BJ (cell line): ENCODE measurements around the gene UBE2F. TPM values are rescaled to one million over a fixed set of nuclear protein-coding genes. Genes with fewer than 3 reads are reported as not detected.

Experiments used
- CTCF ChIA-PET: fragments of 350-600 bp; formaldehyde crosslinking; extraction: SDS; loops from one replicate; lab custom pipeline; 2021; ENCODE audit warnings: antibody characterized with exemption, inconsistent platforms; lab: Yijun Ruan, JAX
- POLR2A ChIA-PET: fragments of 300-600 bp; sonication (Branson Sonifier 250); formaldehyde crosslinking; extraction: SDS; loops from one replicate; lab custom pipeline; 2021; ENCODE audit warnings: antibody characterized with exemption; lab: Charles Lee
- DNase-seq: peaks from one replicate; pipeline ENCODE4 v3.0.0-alpha.2; 2011; ENCODE audit warnings: low read depth
- H3K27me3 ChIP-seq: 2 replicates; pipeline ENCODE4 v1.6.0; 2011; ENCODE audit warnings: low read length; ENCODE audit not compliant: control insufficient read depth, insufficient read depth
- H3K36me3 ChIP-seq: 2 replicates; pipeline ENCODE4 v1.5.1; 2011; ENCODE audit warnings: low read length; ENCODE audit not compliant: control insufficient read depth, insufficient read depth
- H3K4me3 ChIP-seq: 2 replicates; pipeline ENCODE4 v1.5.1; 2011; ENCODE audit warnings: low read depth, mild to moderate bottlenecking, control low read depth, low read length
- polyA plus RNA-seq: library from polyadenylated mRNA; depleted of rRNA; stranded (reverse); fragments of >200 nt; gene quantifications from 2 replicates; pipeline ENCODE4 v1.2.3, GENCODE V29; 2011
- TF ChIP-seq, protein P1 (sequence below): IDR thresholded peaks from 2 replicates; pipeline ENCODE4 v1.5.1; 2011; ENCODE audit warnings: low read depth, mild to moderate bottlenecking, control low read depth, inconsistent platforms, low read length, moderate library complexity; ENCODE audit not compliant: insufficient read depth

The UBE2F gene
- polyA plus RNA-seq, 1 experiment = 47.9 TPM

DNA sequence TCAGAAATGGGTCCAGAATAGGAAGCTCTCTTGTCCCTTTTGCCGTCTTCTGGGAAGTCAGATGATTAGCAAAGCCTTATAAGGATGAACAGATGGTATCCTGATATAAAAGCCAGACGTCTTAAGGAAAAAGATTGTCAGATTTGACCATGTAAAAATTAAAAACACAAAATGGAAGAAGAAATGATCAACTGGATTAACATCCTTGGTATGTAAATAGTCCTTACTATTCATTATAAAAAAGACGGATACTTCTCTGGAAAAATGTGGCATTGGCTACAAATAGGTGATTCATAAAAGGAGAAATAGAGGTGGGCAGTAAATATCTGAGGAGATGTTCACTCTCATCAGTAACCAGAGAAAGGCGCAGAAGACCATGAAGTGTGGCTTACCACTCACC lies 60.2 kb downstream of the UBE2F start:
- Histone ChIP-seq H3K4me3 (no peak overlapping the region), H3K27me3 (no peaks in the 10 kb centered on the region), H3K36me3 (peaks cover 10% of the 10 kb centered on the region)
- no peak for DNase-seq
- ChIA-PET CTCF (no interaction called here), POLR2A (no interaction called here)
- TF ChIP-seq, protein P1, sequence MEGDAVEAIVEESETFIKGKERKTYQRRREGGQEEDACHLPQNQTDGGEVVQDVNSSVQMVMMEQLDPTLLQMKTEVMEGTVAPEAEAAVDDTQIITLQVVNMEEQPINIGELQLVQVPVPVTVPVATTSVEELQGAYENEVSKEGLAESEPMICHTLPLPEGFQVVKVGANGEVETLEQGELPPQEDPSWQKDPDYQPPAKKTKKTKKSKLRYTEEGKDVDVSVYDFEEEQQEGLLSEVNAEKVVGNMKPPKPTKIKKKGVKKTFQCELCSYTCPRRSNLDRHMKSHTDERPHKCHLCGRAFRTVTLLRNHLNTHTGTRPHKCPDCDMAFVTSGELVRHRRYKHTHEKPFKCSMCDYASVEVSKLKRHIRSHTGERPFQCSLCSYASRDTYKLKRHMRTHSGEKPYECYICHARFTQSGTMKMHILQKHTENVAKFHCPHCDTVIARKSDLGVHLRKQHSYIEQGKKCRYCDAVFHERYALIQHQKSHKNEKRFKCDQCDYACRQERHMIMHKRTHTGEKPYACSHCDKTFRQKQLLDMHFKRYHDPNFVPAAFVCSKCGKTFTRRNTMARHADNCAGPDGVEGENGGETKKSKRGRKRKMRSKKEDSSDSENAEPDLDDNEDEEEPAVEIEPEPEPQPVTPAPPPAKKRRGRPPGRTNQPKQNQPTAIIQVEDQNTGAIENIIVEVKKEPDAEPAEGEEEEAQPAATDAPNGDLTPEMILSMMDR = no peak

DNA sequence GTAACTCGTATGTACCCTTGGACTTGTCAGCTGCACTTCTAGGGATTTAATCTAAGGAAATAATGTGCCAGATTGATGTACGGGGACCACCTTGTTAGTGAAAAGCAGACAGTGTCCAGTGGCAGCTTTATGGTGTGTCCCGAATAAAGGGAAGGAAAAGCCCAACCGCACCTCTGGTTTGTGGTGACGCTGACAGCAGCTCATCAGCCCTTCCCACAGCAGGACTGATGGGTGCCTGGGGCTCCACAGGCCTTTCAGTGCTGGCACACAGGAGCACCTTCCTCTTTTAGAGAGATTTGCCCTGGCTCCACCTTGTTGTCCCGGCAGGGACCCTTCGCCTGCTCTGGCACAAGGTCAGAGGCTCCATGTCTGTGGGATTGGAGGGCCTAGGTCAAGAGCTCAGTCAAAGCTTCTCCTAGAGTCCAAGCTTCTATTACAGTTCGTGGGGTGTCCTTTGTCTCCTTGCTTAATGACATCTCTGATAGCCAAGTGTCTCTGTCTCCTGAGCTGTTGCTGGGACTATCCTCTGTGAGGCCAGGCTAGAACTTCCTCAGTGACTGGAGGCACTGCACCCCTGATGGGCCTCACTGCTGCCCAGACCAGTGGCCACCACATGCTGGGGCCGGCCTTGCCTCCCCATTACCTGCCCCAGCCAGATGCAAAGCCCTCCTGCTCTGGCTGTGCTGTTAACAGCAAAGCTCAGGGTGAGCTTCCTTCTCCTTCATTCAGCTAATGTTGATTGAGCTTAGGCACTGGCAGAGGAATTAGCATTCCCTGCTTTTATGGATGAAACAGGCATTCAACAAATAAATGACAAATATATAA lies 61.0 kb downstream of the UBE2F start:
- Histone ChIP-seq H3K36me3 (peaks cover 10% of the 10 kb centered on the region), H3K4me3 (no peak overlapping the region), H3K27me3 (no peaks in the 10 kb centered on the region)
- ChIA-PET CTCF (no interaction called here), POLR2A (no interaction called here)
- DNase-seq = no peak
- TF ChIP-seq, protein P1 = no peak

DNA sequence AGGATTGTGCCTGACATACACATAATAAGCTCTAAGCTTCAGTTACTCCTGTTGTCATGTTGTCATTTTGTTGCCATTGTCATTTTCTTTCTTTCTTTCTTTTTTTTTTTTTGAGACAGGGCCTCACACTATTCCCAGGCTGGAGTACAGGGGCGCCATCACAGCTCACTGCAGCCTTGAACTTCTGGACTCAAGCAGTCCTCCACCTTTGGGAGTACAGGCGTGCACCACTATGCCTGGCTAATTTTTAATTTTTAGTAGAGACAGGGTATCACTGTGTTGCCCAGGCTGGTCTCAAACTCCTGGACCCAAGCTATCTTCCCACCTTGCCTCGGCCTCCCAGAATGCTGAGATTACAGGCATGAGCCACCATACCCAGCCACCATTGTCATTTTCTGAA lies 63.0 kb downstream of the UBE2F start:
- peaks cover 12% of the 10 kb centered on the region for H3K36me3 ChIP-seq
- no peak overlapping the region for H3K4me3 ChIP-seq
- ChIA-PET CTCF (no interaction called here), POLR2A (no interaction called here)
- TF ChIP-seq, protein P1 = no peak
- no peak for DNase-seq
- no peaks in the 10 kb centered on the region for H3K27me3 ChIP-seq

DNA sequence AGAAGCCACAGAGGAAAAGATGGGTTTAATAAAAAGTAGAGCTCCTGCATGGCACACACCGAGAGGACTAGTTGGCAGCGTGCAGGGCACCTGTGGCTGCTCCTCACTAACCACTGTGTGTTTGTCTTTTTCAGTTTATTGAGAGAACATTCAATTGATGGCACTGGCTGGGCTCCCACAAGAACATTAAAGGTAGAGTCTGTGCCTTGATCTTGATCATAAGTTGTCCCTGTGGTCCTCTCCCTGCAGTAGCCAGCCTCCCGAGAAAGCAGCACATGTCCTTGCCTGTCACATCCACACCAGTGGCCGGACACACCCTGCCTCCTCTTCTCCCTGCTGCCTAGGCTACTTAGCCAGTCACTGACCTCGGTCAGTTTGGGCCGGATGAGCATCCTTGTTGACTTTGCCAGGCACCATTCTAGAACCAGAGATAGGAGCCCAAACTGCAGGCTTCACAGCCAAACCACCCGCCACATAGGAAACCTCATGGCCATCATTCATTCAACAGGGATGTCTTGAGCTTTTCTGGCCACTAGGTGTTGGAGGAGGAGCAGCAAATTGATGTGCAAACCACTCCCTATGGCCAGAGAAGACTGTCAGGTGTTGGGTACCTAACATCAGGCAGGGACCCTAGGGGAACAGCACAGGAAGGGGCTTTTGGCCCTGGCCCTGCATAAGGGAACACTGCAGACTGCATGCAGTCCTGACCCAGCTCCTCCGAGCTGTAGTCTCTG lies 63.8 kb downstream of the UBE2F start:
- DNase-seq = no peak
- H3K36me3 ChIP-seq = peaks cover 12% of the 10 kb centered on the region
- no peak overlapping the region for H3K4me3 ChIP-seq
- H3K27me3 ChIP-seq = no peaks in the 10 kb centered on the region
- ChIA-PET CTCF (no interaction called here), POLR2A (no interaction called here)
- TF ChIP-seq, protein P1 = no peak

DNA sequence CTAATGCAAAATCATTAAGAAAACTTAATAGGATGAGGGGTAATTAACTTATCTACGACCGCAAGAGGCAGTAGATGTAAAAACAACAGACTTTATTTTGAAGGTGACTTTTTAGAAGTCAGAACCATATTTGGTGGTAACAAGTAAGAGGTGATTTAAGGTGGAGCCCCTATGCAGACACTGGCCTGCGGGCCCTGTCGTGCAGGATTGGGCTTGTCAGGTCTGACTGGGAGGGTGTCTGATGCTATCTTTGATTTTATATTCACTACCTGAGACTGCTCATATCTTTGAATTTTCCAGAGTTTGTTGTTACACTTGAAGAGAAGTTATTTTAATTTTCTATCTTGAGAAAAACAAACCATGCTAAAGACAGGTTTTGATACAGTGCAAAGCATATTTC lies 64.9 kb downstream of the UBE2F start:
- H3K36me3 ChIP-seq = peaks cover 12% of the 10 kb centered on the region
- ChIA-PET CTCF (no interaction called here), POLR2A (no interaction called here)
- no peaks in the 10 kb centered on the region for H3K27me3 ChIP-seq
- TF ChIP-seq, protein P1 = no peak
- no peak for DNase-seq
- H3K4me3 ChIP-seq = no peak overlapping the region
